GM21515 (cell line): Measurements from ENCODE around the gene FUOM.

Source experiments
- ATAC-seq: cut with Tn5 transposase; IDR thresholded peaks from one replicate; pipeline ENCODE4 v1.9.1; 2021; ENCODE audit not compliant: unreplicated experiment

The FUOM gene

DNA sequence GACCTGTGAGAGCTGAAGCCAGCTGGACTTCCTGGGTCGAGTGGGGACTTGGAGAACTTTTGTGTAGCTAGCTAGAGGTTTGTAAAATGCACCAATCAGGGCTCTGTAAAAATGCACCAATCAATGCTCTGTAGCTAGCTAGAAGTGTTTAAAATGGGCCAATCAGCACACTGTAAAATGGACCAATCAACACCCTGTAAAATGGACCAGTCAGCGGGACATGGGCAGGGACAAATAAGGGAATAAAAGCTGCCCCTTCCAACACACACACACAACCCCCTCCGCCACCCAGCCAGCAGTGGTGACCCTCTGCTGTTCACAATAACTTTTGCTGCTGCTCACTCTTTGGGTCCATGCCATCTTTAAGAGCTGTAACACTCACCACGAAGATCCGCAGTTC, 42.0 kb downstream of the FUOM start:
- no peak for ATAC-seq

DNA sequence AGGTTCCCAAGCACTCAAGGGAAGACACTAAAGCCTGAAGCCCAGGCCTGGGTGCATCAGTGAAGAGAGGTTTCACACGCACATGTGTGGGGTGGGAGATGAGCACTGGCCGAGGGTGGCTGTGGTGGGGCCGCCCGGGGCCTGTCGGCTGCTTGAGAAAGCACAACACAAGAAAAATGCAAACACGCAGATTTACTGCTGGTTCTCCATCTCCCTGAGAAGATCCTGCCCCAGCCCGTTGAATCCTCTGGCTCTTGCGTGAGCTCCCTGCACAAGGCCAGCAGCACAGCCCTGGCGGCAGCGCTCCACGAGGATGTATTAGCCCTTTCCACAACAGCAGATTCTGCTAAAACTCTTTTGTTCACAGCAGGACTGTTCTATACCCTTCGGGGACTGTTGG, 42.9 kb downstream of the FUOM start:
- no peak for ATAC-seq

DNA sequence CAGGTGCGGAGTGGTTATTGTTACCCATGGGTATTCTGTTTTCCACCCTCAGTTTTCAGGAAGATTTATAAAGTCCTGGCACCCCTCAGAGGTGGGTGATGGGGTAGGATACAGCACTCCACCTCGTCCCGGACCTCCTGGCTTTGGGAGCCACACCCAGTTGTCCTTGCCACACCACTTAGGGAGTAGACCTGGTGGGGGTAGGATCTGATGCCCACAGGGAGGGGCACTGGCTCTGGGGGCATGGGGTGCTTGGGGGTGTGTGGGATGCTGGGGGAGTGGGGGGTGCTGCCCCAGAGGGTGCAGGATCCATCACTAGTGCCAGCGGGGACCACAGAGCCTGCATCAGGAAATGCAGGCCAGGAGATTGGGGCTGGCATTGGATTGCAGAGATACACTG, 44.6 kb downstream of the FUOM start:
- ATAC-seq: no peak

DNA sequence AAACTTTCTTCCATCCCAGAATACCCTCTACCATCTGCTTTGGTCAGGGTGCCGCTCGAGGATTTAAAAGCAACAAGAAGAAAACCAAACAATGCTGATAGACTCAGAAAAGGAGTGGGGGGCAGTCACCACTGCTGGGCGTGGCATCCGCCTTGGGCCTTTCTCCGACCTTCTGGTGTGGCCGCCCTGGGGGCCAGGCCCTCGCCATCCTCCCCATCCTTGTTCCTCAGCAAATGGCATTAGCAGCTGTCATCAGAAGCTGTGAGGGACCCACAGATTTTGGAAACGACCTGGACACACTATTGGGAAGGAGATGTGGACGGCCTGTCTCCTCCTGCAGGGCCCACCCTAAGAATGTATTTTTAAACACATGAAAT, 45.1 kb downstream of the FUOM start:
- ATAC-seq: no peak

DNA sequence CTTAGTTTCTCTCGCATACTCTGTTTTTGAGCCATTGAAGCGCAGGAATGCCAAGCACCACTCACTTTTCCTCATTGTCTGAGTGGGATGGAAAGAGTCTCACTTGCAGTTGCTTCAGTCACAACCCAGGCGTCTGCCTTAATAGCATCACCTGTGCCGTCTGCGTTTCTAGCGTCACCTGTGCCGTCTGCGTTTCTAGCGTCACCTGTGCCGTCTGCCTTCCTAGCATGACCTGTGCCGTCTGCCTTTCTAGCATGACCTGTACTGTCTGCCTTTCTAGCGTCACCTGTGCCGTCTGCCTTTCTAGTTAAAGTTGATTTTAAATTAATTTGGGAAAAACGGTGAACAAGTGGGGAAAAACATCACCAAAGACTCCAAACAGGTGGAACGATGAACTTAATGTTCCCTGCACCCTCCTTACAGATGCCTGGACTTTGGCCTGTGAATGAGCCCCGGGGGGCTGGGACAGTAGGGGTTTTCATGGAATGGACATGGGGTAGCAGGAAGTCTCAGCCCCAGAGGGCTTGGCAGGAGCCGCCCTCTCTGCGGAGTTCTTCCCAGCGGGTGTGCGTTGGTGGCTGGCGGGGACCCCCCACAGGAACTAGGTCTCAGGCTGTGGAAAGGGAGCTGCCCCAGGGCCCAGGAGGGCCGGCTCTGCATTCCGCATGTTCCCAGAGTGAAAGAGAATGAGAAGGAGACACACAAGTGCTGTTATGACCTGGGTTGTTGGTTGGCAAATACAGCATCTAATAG, 45.6 kb downstream of the FUOM start:
- ATAC-seq: no peak

DNA sequence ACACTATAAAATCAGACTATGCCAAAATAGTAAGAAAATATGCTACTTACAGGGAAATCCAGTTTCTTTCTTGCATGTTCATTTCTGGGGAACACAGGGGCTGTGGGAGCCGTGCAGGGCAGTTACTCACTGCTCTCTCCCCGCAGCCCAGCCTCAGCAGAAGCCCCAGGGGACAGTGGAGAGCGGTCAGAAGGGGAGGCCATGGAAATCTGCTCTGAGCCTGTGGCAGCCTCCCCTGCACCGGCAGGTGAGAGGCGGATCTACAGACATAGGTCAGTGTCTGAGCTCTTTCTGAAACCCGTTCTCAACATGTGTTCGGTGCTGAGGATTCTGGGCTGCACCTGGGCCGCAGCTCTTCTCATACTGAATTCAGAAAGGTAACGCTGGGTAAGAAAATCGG, 46.2 kb downstream of the FUOM start:
- ATAC-seq: no peak

DNA sequence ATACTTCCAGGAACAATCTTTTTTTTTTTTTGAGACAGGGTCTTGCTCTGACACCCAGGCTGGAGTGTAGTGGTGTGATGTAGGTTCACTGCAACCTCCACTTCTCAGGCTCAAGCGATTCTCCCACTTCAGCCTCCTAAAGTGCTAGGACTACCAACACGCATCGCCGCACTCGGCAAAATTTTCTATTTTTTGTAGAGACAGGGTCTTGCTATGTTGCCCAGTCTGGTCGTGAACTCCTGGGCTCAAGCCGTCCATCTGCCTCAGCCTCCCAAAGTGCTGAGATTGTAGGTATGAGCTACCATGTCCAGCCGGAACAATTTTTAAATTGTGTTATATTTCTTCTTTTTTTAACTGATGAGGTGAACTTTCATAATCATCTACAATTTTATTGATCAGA, 47.0 kb downstream of the FUOM start:
- no peak for ATAC-seq

DNA sequence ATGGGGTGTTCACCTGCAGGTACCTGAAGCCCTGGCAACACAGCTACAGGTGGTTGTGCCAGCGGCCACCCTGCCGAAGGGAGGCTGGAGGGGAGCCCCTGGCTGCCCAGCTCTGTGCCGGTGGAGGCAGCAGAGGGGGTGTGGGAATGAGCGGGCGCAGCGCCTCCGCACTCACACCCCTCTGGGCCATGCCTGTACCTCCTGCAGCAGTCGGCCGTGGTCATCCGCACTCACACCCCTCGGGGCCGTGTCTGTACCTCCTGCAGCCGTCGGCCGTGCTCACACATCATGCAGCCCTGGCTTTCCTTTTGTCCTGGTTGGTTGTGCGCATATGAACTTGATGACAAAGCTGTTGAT, 47.4 kb downstream of the FUOM start:
- no peak for ATAC-seq

DNA sequence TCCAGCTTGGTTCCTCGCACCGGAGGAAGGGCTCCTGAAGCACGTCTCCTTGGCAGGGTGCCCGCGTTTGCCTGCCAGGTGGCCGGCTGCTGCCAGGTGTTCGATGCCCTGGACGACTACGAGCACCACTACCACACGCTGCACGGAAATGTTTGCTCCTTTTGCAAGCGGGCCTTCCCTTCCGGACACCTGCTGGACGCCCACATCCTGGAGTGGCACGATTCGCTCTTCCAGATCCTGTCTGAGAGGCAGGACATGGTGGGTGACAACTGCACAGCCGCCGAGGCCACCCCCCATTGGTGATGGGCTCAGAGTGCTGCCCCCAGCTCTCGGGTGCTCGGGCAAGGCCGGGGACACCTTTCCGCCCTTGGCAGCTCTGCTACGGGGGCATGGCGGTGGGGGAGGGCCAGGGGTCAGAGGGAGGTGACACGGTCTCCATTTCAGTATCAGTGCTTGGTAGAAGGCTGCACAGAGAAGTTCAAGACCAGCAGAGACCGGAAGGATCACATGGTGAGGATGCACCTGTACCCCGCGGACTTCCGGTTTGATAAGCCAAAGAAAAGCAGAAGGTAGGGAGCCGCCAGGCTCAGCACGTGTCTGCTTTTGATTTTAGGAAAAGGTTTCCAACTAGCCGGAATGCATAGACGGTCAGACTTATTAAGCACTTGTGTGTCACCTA, 48.0 kb downstream of the FUOM start:
- ATAC-seq: no peak

DNA sequence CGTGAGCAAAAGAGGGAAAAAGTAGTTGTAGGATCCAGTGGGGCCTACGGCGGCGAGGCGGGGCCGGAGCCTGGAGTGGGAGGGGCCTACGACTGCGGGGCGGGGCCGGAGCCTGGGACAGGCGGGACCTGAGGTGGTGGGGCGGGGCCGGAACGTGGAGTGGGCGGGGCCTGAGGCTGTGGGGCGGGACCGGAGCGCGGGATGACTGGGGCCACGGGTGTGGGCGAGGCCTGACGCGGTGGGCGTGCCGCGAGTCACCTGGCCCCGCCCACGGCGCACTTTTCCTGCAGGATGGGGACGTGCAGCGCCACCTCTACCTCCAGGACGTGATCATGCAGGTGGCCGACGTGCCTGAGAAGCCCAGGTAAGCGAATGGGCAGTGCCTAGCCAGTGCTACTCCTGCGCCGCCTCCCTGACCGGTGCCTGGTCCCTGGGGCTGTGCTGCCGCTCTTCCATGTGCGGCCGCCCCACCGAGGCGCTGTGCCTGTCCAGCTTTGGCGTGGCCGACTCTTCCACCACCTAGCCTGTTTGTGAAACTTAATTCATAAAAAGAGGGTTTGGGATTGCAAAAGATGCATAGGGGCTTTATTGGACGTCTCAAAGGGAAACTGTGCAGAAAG, 48.6 kb downstream of the FUOM start:
- peak; percentile 69 for ATAC-seq

DNA sequence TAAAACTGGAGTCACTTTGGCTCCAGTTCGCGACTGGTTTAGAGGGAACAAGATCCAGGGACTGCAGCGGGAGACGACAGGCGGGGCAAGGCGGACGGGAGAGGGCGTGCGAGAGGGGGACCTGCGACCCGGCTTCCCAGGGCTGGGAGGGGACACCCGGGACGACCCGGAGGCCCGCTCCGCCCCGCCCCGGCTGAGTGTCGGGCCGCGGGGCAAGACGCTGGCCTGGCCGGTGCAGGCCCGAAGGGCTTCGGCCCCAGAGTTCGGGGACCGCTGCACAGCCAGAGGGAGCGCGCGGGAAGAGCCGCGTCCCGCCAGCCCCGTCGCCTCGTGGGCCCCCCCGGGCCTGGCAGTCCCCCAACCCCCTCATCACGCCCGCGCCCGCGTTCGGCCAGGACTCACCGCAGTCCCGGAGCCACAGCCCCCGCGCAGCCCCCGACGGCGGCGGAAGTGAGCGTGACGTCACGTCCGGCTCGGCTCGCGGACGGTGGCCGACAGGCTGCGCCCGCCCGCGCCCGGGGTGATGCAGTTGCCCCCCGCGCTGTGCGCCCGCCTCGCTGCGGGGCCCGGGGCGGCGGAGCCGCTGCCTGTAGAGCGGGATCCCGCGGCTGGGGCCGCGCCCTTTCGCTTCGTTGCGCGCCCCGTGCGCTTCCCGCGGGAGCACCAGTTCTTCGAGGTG, 49.3 kb downstream of the FUOM start, which contains the start of the genes TUBGCP2 and ZNF511:
TSS of gene TUBGCP2 (minus strand) at position 452 of the 679 bp plus-strand sequence. CDS start 5,931 bp downstream, outside the sequence.
TSS of gene ZNF511 (plus strand) at position 494 of the 679 bp plus-strand sequence. CDS start at position 524, 30 bp downstream.
- ATAC-seq: peak; percentile 74

DNA sequence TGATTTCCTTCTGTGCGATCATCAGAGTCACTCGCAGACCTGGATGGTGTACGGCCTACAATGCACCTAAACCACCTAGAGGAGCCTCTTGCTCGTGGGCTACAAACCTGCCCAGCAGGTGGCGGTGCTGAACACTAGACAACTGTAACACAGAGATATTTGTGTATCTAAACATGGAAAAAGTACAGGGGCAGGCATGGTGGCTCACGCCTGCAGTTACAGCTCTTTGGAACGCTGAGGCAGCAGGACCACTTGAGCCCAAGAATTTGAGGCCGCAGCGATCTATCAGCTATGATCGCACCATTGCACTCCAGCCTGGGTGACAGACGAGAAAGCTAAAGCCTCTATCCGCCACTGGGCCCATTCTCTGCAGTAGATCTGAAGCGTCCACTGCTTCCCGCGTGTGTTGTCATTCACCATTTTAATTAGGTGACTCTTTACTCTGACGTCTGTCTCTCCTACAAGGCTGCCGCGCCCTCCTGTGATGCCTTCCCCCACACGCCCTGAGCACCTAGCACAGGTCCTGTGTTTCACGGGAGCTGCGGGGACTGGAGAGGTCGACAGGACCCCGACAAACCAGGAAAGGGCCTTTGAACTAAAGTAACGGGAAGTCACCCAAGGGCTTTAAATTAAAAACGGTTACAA, 49.9 kb downstream of the FUOM start:
- ATAC-seq: peak; percentile 41

DNA sequence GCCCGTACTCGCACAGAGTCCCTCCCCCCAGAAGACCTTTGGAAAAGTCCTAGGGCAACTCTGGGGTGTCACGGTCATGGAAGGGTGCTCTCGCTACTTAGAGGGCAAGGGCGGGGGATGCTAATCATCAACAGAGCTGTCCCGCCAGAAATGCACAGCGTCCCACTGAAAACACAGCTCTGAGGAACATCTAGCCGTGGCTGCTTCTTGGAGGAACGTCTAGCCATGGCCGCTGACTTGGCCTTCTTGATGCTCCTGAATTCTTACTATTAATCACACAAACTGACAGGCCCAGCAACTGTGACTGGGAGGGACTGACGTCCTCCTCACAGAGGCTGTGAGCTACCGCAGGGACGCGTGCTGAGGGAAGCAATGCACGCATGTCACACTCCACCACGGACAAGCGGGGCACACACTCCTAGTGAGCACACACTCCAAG, 50.9 kb downstream of the FUOM start:
- no peak for ATAC-seq

DNA sequence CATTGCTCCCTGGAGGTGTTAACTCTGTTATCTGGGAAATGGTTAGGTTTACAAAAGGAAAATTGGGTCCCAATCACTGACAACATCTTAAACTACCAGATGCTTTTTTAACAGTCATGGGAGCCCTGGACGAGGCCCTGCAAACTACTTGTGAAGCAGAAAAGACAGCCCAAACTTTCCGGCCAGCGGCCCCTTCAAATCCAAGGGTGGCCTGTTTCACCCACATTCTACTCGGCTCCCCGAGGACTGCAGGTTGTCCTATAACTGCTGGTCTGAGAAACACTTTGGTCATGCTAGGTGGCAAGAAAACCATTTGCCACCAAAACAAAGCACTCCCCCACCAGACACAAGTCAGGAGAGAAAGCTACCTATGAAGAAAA, 51.7 kb downstream of the FUOM start:
- no peak for ATAC-seq
